ENCODE results near the gene GCHFR. TPM values are rescaled to one million over a fixed set of nuclear protein-coding genes. Genes with fewer than 3 reads are reported as not detected.

The GCHFR gene
- polyA plus RNA-seq, 4 donors = 96.7 to 222 (median 147) TPM

DNA sequence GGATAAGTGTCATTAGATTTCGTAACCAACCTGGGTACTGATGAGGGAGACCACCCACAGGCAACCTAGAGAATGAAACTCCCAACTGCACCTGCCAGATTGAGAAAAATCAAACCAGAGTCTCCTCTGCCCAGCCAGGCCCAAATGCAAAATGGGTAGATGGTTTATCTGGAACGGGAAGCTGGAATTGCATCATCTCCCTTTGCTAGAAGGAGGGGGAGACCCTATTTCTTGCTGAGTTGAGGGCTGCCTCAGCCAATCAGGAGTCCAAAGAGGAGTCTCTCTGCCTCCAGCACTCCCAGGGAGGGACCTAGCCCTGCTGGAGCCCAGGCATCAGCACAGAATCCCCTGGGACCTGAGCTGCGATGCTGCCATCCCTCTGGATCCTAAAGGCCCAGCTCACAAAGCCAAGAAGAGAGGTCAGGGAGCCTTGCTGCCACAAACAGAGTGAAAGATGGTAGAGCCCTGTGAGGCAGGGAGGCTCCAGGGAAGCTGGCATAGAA, 16.9 kb upstream of the GCHFR start:
- H3K9me3 ChIP-seq (ENCODE audit: control insufficient read depth in 2 of 2, insufficient read depth in 1 of 2, low read depth in 1 of 2, low read length in 1 of 2) = no peaks in the 10 kb centered on the region
- no peak for FAIRE-seq

DNA sequence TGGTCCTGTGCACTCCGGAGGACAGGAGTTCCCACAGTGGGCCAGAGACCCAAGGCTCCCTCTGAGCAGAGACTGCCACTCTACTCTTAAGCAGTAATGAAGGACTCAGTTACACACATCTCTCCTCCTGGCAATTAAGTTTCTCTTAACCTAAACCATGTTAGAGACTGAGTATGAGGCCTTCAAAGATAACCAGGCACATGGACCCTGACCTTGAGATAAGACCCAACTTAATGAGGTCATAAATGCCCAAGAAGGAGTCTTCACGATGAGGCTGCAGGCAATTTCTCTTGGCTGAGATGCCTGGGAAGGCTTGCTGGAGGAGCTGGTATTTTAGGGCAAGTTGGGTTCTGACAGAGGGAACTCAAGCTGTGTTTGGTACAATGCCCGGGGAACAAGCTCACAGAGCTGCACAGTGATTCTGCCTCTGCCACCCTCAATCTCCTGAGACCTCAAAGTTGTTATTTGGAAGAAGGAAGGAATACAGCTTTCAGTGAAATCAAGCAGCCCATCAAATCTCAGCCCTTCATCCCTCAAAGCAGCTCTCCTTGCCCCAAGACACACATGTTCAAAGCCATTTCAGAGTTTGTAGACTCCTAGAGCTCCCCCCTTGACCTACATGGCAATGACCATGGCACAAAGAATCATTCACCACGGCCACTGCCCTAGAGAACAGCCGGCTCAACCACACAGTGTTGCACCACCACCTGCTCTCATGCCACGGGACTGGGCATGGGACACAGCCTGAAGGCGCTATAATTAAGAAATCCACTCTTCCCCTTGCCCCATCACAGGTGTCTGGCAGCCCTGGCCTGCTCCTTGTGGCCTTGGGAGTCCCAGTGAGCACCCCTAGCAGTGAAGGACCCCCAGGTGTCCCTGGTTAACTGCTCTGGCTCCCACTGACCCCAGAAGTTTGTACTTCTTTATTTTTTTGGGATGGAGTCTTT, 15.9 kb upstream of the GCHFR start:
- WGBS, 3 donors = 24 to 63% (median 35%) methylated on average over 7 of the region's 7 CpGs
- Histone ChIP-seq H3K36me3 (ENCODE audit: control insufficient read depth in 3 of 3, insufficient read depth in 2 of 3, low read depth in 1 of 3, low read length in 3 of 3) (peaks cover 2 to 78% (median 2%) of the 10 kb centered on the region in 3 donors), H3K27me3 (ENCODE audit: control insufficient read depth in 3 of 3, insufficient read depth in 3 of 3, low read length in 3 of 3) (no peaks in the 10 kb centered on the region), H3K9me3 (ENCODE audit: control insufficient read depth in 2 of 2, insufficient read depth in 1 of 2, low read depth in 1 of 2, low read length in 1 of 2) (no peaks in the 10 kb centered on the region), H3K27ac (ENCODE audit: low read depth in 1 of 3, low read length in 2 of 3) (peak overlapping the region in 2 of 3 donors; percentile 71 to 84), H3K4me3 (ENCODE audit: low read depth in 1 of 3, low read length in 3 of 3) (peak overlapping the region in 1 of 3 donors; percentile 8), H3K4me1 (ENCODE audit: control insufficient read depth in 3 of 3, insufficient read depth in 2 of 3, low read depth in 1 of 3, low read length in 2 of 3) (peaks cover 6 to 84% (median 9%) of the 10 kb centered on the region in 3 donors)
- FAIRE-seq = no peak
- peak; percentile 89 to 96 for DNase-seq

More for the DNA sequence above, 16.9 kb upstream of the GCHFR start:
- 74 to 85% (median 82%) methylated on average over 3 of the region's 3 CpGs for WGBS, 3 donors
- Histone ChIP-seq H3K27ac (ENCODE audit: low read depth in 1 of 3, low read length in 2 of 3) (peak overlapping the region in 2 of 3 donors; percentile 71 to 84), H3K27me3 (ENCODE audit: control insufficient read depth in 3 of 3, insufficient read depth in 3 of 3, low read length in 3 of 3) (no peaks in the 10 kb centered on the region), H3K4me3 (ENCODE audit: low read depth in 1 of 3, low read length in 3 of 3) (peak overlapping the region in 1 of 3 donors; percentile 1), H3K36me3 (ENCODE audit: control insufficient read depth in 3 of 3, insufficient read depth in 2 of 3, low read depth in 1 of 3, low read length in 3 of 3) (peaks cover 3 to 82% (median 4%) of the 10 kb centered on the region in 3 donors), H3K4me1 (ENCODE audit: control insufficient read depth in 3 of 3, insufficient read depth in 2 of 3, low read depth in 1 of 3, low read length in 2 of 3) (peaks cover 4 to 80% (median 4%) of the 10 kb centered on the region in 3 donors)
- no peak for DNase-seq

DNA sequence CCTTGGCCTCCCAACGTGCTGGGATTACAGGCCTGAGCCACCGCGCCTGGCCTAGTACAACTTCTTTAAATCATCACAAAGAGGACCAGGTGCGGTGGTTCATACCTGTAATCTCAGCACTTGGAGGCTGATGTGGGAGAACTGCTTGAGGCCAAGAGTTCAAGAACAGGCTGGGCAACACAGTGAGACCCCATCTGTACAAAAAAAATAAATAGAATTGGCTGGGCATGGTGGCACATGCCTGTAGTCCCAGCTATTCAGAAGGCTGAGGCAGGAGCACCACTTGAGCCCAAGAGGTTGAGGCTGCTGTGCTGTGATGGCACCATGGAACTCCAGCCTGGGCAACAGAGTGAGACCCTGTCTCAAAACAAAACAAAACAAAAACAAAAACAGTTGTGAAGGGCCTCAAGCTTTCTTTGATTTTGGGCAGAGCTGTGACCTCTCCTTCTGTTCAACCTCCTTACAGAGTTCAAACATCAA, 14.7 kb upstream of the GCHFR start:
- FAIRE-seq (no peak), DNase-seq (no peak)
- Histone ChIP-seq H3K4me1 (ENCODE audit: control insufficient read depth in 3 of 3, insufficient read depth in 2 of 3, low read depth in 1 of 3, low read length in 2 of 3) (peaks cover 6 to 79% (median 13%) of the 10 kb centered on the region in 3 donors), H3K4me3 (ENCODE audit: low read depth in 1 of 3, low read length in 3 of 3) (no peak overlapping the region), H3K27ac (ENCODE audit: low read depth in 1 of 3, low read length in 2 of 3) (no peak overlapping the region), H3K36me3 (ENCODE audit: control insufficient read depth in 3 of 3, insufficient read depth in 2 of 3, low read depth in 1 of 3, low read length in 3 of 3) (peaks cover 2 to 71% (median 2%) of the 10 kb centered on the region in 3 donors), H3K27me3 (ENCODE audit: control insufficient read depth in 3 of 3, insufficient read depth in 3 of 3, low read length in 3 of 3) (no peaks in the 10 kb centered on the region), H3K9me3 (ENCODE audit: control insufficient read depth in 2 of 2, insufficient read depth in 1 of 2, low read depth in 1 of 2, low read length in 1 of 2) (no peaks in the 10 kb centered on the region)
- WGBS, 3 donors = 95 to 99% (median 95%) methylated on average over 4 of the region's 4 CpGs

DNA sequence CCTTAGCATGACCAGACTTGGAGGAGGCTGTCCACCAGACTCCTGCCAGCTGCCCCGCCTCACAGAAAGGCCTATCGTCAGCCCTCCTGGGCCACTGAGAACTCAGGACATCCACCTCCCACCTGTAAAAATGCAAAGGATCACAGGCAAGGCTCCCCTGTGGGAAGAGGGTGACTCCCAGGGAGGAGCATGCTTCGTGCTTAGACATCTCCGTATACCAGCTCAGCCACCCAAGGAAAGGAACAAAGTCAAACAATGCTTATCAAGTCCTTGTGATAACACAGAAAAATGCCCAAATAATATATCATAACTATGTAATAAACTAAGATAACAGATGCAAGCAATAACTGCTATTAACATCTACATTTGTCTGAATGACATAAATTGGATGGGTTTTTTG, 13.0 kb upstream of the GCHFR start:
- WGBS, 3 donors = 10 to 76% (median 46%) methylated on average over 4 of the region's 4 CpGs
- FAIRE-seq (no peak), DNase-seq (peak; percentile 48 to 83)
- H3K27me3 ChIP-seq (ENCODE audit: control insufficient read depth in 3 of 3, insufficient read depth in 3 of 3, low read length in 3 of 3) = no peaks in the 10 kb centered on the region
- peaks cover 6 to 69% (median 13%) of the 10 kb centered on the region in 3 donors for H3K4me1 ChIP-seq (ENCODE audit: control insufficient read depth in 3 of 3, insufficient read depth in 2 of 3, low read depth in 1 of 3, low read length in 2 of 3)
- H3K4me3 ChIP-seq (ENCODE audit: low read depth in 1 of 3, low read length in 3 of 3) = no peak overlapping the region
- peaks cover 2 to 55% (median 2%) of the 10 kb centered on the region in 3 donors for H3K36me3 ChIP-seq (ENCODE audit: control insufficient read depth in 3 of 3, insufficient read depth in 2 of 3, low read depth in 1 of 3, low read length in 3 of 3)
- H3K9me3 ChIP-seq (ENCODE audit: control insufficient read depth in 2 of 2, insufficient read depth in 1 of 2, low read depth in 1 of 2, low read length in 1 of 2) = no peaks in the 10 kb centered on the region
- peak overlapping the region in 2 of 3 donors; percentile 53 to 61 for H3K27ac ChIP-seq (ENCODE audit: low read depth in 1 of 3, low read length in 2 of 3)

DNA sequence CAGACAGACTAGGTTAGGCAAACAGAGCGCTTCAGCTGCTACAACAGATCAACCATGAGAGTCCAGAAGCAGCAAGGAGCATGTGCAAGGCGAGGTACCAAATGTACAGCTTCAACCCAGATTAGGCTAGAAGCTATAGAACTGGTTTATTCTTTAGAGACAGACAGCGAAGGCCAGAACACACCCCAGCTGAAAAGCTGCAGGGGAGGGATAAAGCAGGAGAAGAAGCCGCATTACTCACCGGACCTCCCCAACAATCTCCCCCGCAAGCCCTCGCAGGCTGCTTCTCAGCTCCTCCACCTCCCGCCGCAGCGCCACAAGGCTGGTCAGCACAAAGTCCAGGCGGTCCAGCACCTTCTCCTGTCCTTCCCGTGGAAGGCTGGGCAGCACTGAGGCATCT, 12.1 kb upstream of the GCHFR start:
- H3K27ac ChIP-seq (ENCODE audit: low read depth in 1 of 3, low read length in 2 of 3) = peak overlapping the region in 1 of 3 donors; percentile 34
- peaks cover 2 to 50% (median 2%) of the 10 kb centered on the region in 3 donors for H3K36me3 ChIP-seq (ENCODE audit: control insufficient read depth in 3 of 3, insufficient read depth in 2 of 3, low read depth in 1 of 3, low read length in 3 of 3)
- H3K27me3 ChIP-seq (ENCODE audit: control insufficient read depth in 3 of 3, insufficient read depth in 3 of 3, low read length in 3 of 3) = no peaks in the 10 kb centered on the region
- FAIRE-seq (no peak), DNase-seq (no peak)
- WGBS, 3 donors = 92 to 94% (median 93%) methylated on average over 12 of the region's 12 CpGs
- H3K9me3 ChIP-seq (ENCODE audit: control insufficient read depth in 2 of 2, insufficient read depth in 1 of 2, low read depth in 1 of 2, low read length in 1 of 2) = no peaks in the 10 kb centered on the region
- H3K4me1 ChIP-seq (ENCODE audit: control insufficient read depth in 3 of 3, insufficient read depth in 2 of 3, low read depth in 1 of 3, low read length in 2 of 3) = peaks cover 6 to 70% (median 13%) of the 10 kb centered on the region in 3 donors
- no peak overlapping the region for H3K4me3 ChIP-seq (ENCODE audit: low read depth in 1 of 3, low read length in 3 of 3)

DNA sequence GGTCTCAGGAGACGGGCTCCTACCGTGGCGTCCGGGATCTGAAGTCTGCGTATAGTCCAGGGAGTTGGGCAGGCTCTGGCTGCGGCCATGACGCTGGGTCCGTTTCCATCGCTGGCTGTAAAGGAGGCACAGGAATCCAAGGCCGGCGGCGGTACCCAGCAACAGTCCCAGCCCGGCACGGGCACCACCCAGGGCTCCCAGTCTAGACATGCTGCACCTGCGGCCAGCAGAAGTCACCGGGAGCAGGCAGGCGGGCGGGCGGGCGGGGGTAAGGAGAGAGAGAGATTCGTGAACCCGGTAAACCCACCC, 9.3 kb upstream of the GCHFR start:
- H3K4me1 ChIP-seq (ENCODE audit: control insufficient read depth in 3 of 3, insufficient read depth in 2 of 3, low read depth in 1 of 3, low read length in 2 of 3) = peaks cover 2 to 47% (median 10%) of the 10 kb centered on the region in 3 donors
- DNase-seq = peak; percentile 43 to 55
- H3K9me3 ChIP-seq (ENCODE audit: control insufficient read depth in 2 of 2, insufficient read depth in 1 of 2, low read depth in 1 of 2, low read length in 1 of 2) = no peaks in the 10 kb centered on the region
- FAIRE-seq = no peak
- peak overlapping the region; percentile 82 to 90 (median 90) for H3K27ac ChIP-seq (ENCODE audit: low read depth in 1 of 3, low read length in 2 of 3)
- peaks cover 2 to 28% (median 2%) of the 10 kb centered on the region in 3 donors for H3K36me3 ChIP-seq (ENCODE audit: control insufficient read depth in 3 of 3, insufficient read depth in 2 of 3, low read depth in 1 of 3, low read length in 3 of 3)
- peak overlapping the region; percentile 82 to 98 (median 96) for H3K4me3 ChIP-seq (ENCODE audit: low read depth in 1 of 3, low read length in 3 of 3)
- H3K27me3 ChIP-seq (ENCODE audit: control insufficient read depth in 3 of 3, insufficient read depth in 3 of 3, low read length in 3 of 3) = no peaks in the 10 kb centered on the region
- WGBS, 3 donors = 0 to 1% (median 1%) methylated on average over 22 of the region's 22 CpGs

DNA sequence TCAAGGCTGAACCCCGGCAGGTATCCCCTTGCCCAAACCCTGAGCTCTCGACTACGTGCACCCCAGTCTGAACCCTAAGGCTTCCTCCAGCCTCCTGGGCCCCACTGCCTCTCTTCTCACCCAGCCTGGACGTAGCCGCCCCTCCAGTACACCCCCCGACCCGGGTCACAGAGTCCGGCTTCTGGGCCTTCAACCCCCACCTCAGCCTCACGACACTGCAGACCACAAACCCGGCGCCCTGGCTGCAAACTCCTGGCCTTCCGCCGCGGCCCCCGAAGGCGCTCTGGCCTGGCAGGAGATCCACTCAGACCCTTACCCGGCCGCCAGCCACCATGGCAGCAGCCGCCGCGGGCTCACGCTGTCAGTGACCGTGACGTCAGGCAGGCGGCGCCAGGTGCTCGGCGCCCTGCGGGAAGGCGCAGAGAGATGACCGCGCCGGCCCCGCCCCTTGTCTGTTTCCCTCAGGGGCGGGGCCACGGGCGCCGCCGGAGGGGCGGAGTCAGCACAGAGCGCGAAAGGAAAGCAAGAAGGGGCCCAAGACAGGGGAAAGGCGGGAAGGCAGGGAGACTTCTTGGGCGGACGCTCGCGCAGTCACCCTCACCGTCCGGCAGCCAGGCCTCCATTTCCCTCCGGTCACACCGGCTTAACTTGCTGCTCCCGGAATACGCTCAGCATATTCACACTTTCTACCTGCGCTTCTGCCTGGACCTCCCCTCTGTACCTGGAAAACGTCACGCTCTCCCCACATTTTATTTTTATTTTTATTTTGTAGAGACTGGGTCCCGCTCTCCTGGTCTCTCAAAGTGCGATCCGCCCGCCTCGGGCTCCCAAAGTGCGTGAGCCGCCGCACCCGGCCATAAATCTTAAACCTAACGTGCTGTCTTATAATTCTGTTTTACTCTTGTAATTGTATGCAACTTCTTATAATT, 8.7 kb upstream of the GCHFR start, which contains the start of gene RMDN3:
TSS of gene RMDN3 (minus strand) at position 372 of the 929 bp plus-strand sequence. CDS start 471 bp downstream, outside the sequence.
- H3K27me3 ChIP-seq (ENCODE audit: control insufficient read depth in 3 of 3, insufficient read depth in 3 of 3, low read length in 3 of 3) = no peaks in the 10 kb centered on the region
- peak within 1 kb of the TSS; percentile 82 to 98 (median 96) for H3K4me3 ChIP-seq (ENCODE audit: low read depth in 1 of 3, low read length in 3 of 3)
- WGBS, 3 donors = 0 to 1% (median 1%) methylated on average over 62 to 66 of the region's 66 CpGs
- peaks cover 2 to 41% (median 10%) of the 10 kb centered on the region in 3 donors for H3K4me1 ChIP-seq (ENCODE audit: control insufficient read depth in 3 of 3, insufficient read depth in 2 of 3, low read depth in 1 of 3, low read length in 2 of 3)
- FAIRE-seq (no peak), DNase-seq (peak; percentile 91 to 99)
- peaks cover 0 to 23% (median 2%) of the 10 kb centered on the region in 3 donors for H3K36me3 ChIP-seq (ENCODE audit: control insufficient read depth in 3 of 3, insufficient read depth in 2 of 3, low read depth in 1 of 3, low read length in 3 of 3)
- H3K9me3 ChIP-seq (ENCODE audit: control insufficient read depth in 2 of 2, insufficient read depth in 1 of 2, low read depth in 1 of 2, low read length in 1 of 2) = no peaks in the 10 kb centered on the region
- peak within 1 kb of the TSS; percentile 90 to 97 (median 94) for H3K27ac ChIP-seq (ENCODE audit: low read depth in 1 of 3, low read length in 2 of 3)
